ENCODE data around the gene LILRA5.
"Not testable (repeated sequence)": the region's sequence is repeated elsewhere in the genome, so short reads cannot be mapped to it uniquely, and the experiment has no call there.

Gene LILRA5

DNA sequence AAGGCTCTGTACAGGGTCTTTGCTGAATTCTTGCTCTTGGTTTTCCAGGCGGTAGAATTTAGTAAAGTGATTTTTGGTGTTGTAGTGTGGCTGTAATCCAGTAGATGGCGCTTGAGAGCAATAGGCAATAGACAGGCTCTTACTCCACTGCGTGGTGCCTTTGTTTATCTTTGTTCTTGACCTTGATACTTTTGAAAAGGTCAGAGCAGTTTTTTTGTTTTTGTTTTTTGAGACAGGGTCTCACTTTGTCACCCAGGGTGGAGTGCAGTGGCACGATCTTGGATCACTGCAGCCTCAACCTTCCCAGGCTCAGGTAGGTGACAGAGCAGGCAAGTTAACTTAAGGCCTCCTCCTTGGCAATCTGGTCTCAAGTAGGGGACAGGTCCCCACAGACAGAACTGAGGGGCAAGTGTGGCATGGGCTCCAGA, 12.2 kb upstream of the LILRA5 start:
- Mint-ChIP-seq H3K27ac (peak overlapping the region; percentile 54), H3K4me1 (peaks cover 32 to 52% of the 10 kb centered on the region in 2 donors), H3K9me3 (peaks cover 7% of the 10 kb centered on the region in 2 donors), H3K36me3 (peaks cover 10 to 13% of the 10 kb centered on the region in 2 donors), H3K4me3 (no peak overlapping the region), H3K27me3 (peaks cover 0 to 4% of the 10 kb centered on the region in 2 donors)
- peak; percentile 66 to 67 for ATAC-seq (replicated peaks)
- no peak for DNase-seq

DNA sequence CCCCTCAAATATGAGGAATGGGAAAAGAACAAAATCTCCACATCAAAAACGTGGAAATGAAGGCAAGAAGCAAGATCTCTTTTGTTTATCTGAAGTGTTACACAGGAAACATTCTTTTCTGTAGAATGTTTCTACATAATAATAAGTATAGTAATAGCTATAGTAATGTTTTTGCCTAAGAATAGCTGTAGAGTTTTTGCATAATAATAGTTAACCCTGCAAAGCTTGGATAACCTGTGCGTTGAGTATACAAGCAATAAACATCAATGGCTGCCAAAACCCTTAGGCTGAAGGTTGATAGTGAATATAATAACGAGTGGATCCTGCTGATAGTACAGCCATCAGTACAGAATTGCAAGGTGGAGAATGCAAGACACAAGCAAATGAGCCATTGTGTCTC, 11.1 kb upstream of the LILRA5 start:
- ATAC-seq (replicated peaks) (no peak), DNase-seq (no peak)
- peaks cover 34 to 50% of the 10 kb centered on the region in 2 donors for H3K4me1 Mint-ChIP-seq
- peaks cover 10% of the 10 kb centered on the region in 2 donors for H3K36me3 Mint-ChIP-seq
- H3K4me3 Mint-ChIP-seq = no peak overlapping the region
- no peak overlapping the region for H3K27ac Mint-ChIP-seq
- H3K9me3 Mint-ChIP-seq = peaks cover 7% of the 10 kb centered on the region in 2 donors
- H3K27me3 Mint-ChIP-seq = peaks cover 0 to 4% of the 10 kb centered on the region in 2 donors

DNA sequence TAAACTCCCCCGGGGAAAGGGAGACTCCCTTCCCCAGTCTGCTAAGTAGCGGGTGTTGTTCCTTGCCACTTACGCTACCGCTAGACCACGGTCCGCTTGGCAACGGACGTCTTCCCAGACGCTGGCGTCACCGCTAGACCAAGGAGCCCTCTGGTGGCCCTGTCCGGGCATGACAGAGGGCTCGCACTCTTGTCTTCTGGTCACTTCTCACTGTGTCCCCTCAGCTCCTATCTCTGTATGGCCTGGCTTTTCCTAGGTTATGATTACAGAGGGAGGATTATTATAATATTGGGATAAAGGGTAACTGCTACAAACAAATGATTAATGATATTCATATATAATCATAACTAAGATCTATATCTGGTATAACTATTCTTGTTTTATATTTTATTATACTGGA, 10.0 kb upstream of the LILRA5 start:
- not testable (repeated sequence) for H3K27me3 Mint-ChIP-seq; H3K4me3 Mint-ChIP-seq; H3K27ac Mint-ChIP-seq; DNase-seq; H3K9me3 Mint-ChIP-seq; ATAC-seq (replicated peaks); H3K36me3 Mint-ChIP-seq
- peaks cover 27 to 47% of the 10 kb centered on the region in 2 donors for H3K4me1 Mint-ChIP-seq

DNA sequence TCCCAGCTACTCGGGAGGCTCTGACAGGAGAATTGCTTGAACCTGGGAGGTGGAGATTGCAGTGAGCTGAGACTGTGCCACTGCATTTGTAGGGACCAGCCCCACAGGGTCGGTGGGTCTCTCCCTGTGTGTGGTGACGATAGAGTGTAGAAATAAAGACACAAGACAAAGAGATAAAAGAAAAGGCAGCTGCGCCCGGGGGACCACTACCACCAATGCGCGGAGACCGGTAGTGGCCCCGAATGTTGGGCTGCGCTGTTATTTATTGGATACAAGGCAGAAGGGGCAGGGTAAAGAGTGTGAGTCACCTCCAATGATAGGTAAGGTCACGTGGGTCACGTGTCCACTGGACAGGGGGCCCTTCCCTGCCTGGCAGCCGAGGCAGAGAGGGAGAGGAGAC, 9.3 kb upstream of the LILRA5 start:
- H3K9me3 Mint-ChIP-seq; ATAC-seq (replicated peaks); H3K27ac Mint-ChIP-seq; H3K4me3 Mint-ChIP-seq; H3K27me3 Mint-ChIP-seq; H3K36me3 Mint-ChIP-seq; DNase-seq: not testable (repeated sequence)
- peaks cover 27 to 44% of the 10 kb centered on the region in 2 donors for H3K4me1 Mint-ChIP-seq

DNA sequence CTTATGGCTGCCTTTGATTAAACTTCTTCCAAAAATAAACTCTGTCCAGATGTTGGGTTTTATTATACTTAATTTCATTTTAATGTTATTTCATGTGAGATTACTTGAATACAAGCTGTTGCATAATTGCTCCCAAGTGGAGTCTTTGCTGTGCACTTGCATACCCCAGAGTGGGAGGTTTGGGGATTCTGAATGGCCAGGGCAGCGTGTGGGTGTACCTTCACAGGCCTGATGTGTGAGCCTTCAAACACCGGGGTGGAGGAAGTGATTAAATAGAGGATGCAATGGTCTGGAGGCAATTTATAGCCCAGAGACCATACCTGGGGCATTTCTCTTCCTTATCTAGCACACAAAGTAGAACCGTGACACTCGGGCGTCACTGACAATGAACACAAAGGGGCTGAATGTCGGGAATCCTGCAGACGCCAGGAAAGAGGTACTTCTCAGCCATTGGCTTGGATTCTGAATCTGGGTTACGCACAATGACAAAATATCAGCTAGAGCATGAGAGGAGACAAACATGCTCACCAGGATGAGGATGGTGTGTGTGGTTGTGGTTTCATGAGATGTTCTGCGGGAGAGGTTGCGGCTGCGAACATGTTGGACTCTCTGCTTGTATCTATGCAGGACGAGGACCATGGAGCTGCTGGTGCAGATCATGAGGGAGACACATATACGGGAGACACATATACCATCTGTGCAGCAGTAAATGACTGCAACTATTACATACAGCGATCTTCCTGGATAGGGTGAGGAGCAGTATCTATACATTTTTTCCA, 7.1 kb upstream of the LILRA5 start:
- H3K36me3 Mint-ChIP-seq = no peaks in the 10 kb centered on the region
- DNase-seq (no peak), ATAC-seq (replicated peaks) (no peak)
- peaks cover 10 to 14% of the 10 kb centered on the region in 2 donors for H3K27me3 Mint-ChIP-seq
- no peaks in the 10 kb centered on the region for H3K9me3 Mint-ChIP-seq
- H3K4me3 Mint-ChIP-seq = no peak overlapping the region
- no peak overlapping the region for H3K27ac Mint-ChIP-seq
- peaks cover 13 to 22% of the 10 kb centered on the region in 2 donors for H3K4me1 Mint-ChIP-seq

DNA sequence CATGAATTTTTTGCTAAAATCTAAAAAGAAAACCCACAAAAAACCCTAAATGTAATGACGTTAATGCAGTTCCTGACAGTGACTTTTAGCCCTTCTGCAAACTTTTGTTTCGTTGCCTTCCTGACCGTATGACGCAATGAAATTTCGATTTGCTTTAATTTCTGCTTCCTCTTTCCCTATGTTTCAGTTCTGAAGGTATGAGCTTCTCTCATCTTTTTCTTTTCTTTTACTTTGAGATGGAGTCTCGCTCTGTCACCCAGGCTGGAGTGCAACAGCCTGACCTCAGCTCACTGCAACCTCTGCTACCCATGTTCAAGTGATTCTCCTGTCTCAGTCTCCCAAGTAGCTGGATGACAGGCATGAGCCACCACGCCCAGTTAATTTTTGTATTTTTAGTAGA, 6.1 kb upstream of the LILRA5 start:
- Mint-ChIP-seq H3K27me3 (peaks cover 16% of the 10 kb centered on the region in 2 donors), H3K9me3 (no peaks in the 10 kb centered on the region), H3K36me3 (no peaks in the 10 kb centered on the region), H3K4me3 (peak overlapping the region in 1 of 2 donors; percentile 61), H3K4me1 (peaks cover 11 to 18% of the 10 kb centered on the region in 2 donors), H3K27ac (peak overlapping the region; percentile 48)
- ATAC-seq (replicated peaks) = peak; percentile 89 to 91
- peak; percentile 28 for DNase-seq

DNA sequence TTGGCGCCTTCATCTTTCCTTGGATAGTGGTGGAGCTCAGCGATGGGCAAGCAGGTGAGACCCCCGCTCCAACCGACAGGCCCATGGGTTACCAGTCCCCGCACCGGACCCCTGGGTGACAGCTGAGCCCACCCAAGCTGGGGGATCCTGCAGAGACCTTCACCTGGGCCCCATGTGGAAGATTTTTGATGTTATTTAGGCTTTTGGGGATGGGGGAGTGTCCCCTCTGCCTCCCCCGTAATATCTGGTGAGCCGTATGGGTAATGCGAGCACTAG, 4.9 kb upstream of the LILRA5 start:
- Mint-ChIP-seq H3K36me3 (no peaks in the 10 kb centered on the region), H3K4me3 (no peak overlapping the region), H3K4me1 (peaks cover 12 to 29% of the 10 kb centered on the region in 2 donors), H3K9me3 (no peaks in the 10 kb centered on the region), H3K27ac (peak overlapping the region; percentile 37), H3K27me3 (peaks cover 24 to 28% of the 10 kb centered on the region in 2 donors)
- ATAC-seq (replicated peaks) = no peak
- DNase-seq = no peak

DNA sequence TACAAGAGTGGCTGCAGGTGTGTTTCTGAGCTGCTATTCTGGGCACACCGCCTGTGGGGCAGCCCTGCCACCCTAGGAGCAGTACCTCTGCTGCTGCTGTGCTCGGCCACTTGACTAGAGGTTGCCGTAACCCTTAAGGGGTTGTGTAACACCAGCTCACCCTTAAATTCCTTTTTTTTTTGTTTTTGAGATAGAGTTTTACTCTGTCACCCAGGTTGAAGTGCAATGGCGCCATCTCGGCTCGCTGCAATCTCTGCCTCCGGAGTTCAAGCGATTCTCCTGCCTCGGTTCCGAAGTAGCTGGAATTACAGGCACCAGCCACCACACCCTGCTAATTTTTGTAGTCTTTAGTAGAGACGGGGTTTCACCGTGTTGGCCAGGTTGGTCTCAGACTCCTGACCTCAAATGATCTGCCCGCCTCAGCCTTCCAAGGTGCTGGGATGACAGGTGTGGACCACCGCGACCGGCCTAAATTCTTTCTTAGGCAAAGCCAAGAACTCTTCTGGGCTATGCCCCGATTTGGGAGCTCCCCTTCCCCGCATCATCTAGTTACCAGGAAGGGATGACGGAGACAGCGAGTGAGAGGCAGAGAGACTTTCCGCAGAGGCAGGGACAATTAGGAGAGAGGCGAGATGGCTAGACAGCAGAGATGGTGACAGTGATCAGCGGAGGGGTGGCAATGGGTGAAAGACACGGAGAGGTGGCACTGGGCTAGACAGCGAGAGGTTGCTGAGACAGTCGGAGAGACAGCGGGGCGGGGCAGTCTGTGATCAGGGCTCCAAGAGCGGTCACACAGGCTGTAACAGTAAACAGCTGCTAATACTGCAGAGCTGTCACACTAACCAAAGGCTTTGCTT, 4.4 kb upstream of the LILRA5 start:
- ATAC-seq (replicated peaks) = no peak
- no peaks in the 10 kb centered on the region for H3K36me3 Mint-ChIP-seq
- no peaks in the 10 kb centered on the region for H3K9me3 Mint-ChIP-seq
- H3K4me3 Mint-ChIP-seq = no peak overlapping the region
- H3K4me1 Mint-ChIP-seq = peaks cover 17 to 34% of the 10 kb centered on the region in 2 donors
- peaks cover 29 to 34% of the 10 kb centered on the region in 2 donors for H3K27me3 Mint-ChIP-seq
- H3K27ac Mint-ChIP-seq = peak overlapping the region; percentile 21
- no peak for DNase-seq

DNA sequence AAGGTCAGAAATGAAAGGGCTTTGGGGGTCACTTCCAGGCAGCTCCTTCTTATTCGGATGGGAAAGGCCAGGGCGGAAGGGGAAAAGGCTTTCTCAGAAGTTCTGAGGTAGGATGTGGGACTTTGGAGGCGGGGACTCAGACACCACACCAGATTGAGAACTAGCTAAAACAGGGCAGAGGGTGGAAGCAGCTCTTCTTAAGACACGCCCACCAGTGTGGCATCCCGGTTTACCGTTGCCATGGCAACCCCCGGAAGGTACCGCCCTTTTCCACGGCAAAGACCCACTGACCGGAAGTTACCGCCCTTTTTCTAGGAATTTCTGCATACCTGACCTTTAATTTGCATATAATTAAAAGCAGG, 3.8 kb upstream of the LILRA5 start:
- H3K27ac Mint-ChIP-seq = no peak overlapping the region
- peaks cover 35 to 39% of the 10 kb centered on the region in 2 donors for H3K27me3 Mint-ChIP-seq
- no peak for DNase-seq
- ATAC-seq (replicated peaks) = no peak
- H3K36me3 Mint-ChIP-seq = no peaks in the 10 kb centered on the region
- peaks cover 20 to 40% of the 10 kb centered on the region in 2 donors for H3K4me1 Mint-ChIP-seq
- H3K9me3 Mint-ChIP-seq = no peaks in the 10 kb centered on the region
- no peak overlapping the region for H3K4me3 Mint-ChIP-seq

DNA sequence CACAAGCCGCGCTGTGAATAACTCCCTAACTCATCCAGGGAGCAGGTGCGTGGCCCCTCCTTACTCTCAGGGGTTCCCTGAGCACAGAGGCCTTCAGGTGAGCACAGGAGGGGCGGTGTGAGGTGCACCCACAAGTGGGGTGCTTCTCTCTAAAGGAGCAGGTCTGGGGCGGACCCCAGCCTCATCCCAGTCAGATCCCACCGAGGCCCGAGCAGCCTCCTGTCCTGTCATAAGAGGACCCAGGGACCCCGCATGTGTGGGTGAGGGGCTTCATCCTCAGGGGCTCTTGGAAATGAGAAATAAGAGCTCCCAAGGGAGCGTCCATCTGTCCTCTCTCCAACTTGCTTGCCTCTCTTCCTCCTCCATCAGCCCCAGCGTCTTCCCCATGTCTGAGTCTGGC, 3.0 kb upstream of the LILRA5 start:
- H3K4me1 Mint-ChIP-seq = peaks cover 20 to 35% of the 10 kb centered on the region in 2 donors
- DNase-seq = no peak
- no peaks in the 10 kb centered on the region for H3K9me3 Mint-ChIP-seq
- H3K36me3 Mint-ChIP-seq = no peaks in the 10 kb centered on the region
- H3K27ac Mint-ChIP-seq = no peak overlapping the region
- no peak overlapping the region for H3K4me3 Mint-ChIP-seq
- H3K27me3 Mint-ChIP-seq = peaks cover 40 to 42% of the 10 kb centered on the region in 2 donors
- no peak for ATAC-seq (replicated peaks)

DNA sequence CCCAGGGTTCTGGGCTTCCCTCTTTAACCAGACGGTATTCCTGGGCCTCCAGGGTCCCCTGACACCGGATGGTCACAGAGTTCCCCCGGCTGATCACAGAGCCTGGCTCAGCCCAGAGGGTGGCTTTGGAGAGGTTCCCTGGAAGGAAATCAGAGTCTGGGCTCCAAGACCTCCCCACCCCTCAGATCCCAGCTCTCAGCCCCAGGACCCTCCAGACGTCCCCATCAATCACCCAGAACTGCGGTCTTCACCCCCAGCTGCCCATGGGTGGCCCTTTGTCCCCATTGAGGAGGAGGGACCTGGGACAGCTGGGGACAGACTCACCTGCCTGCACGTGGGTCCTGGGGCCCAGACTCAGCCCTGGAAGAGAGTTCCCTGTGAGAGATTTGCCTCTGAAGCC, 955 bp downstream of the LILRA5 start:
- no peak for DNase-seq
- peaks cover 57 to 63% of the 10 kb centered on the region in 2 donors for H3K27me3 Mint-ChIP-seq
- no peak overlapping the region for H3K4me3 Mint-ChIP-seq
- no peaks in the 10 kb centered on the region for H3K9me3 Mint-ChIP-seq
- peak in 1 of 2 donors; percentile 9 for ATAC-seq (replicated peaks)
- no peaks in the 10 kb centered on the region for H3K36me3 Mint-ChIP-seq
- peaks cover 8 to 21% of the 10 kb centered on the region in 2 donors for H3K4me1 Mint-ChIP-seq
- no peak overlapping the region for H3K27ac Mint-ChIP-seq

DNA sequence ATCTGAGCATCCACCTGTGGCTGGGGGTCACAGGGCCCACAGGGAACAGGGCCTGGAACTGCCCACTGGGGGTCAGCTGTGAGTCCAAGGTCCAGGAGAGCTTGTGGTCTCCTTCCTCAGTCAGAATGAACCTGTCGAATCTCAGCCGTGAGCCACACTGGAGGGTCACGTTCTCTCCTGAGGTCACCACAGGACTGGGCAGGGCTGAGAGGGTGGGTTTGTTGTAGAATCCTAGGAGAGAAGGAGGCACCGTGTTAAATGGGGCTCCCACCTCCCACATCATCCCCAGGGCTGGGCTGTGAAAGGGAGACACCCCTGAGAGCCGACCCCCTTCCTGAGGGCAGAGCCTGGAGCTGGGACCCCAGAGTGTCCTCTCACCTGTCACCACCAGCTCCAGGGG, 1.5 kb downstream of the LILRA5 start:
- DNase-seq (no peak), ATAC-seq (replicated peaks) (no peak)
- H3K9me3 Mint-ChIP-seq = no peaks in the 10 kb centered on the region
- H3K27me3 Mint-ChIP-seq = peaks cover 61 to 65% of the 10 kb centered on the region in 2 donors
- H3K4me1 Mint-ChIP-seq = peaks cover 8 to 21% of the 10 kb centered on the region in 2 donors
- H3K27ac Mint-ChIP-seq = no peak overlapping the region
- H3K36me3 Mint-ChIP-seq = no peaks in the 10 kb centered on the region
- H3K4me3 Mint-ChIP-seq = no peak overlapping the region

DNA sequence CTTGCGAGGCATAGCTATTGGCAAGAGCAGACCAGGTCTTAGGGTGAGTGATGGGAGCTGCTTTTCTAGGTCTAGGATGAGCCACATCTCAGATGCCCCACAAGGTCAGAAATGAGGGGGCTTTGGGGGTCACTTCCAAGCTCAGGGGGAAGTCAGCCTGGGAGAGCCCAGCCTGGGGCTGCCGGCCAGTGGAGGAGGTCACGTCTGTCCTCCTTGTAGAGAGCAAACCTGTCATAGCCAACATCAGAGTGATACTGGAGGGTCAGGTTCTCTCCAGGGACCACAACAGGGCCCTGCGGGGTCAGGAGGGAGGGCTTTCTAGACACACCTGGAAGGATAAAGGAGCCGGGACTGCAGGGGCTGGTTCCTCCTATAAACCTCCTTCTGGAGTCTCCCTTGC, 2.4 kb downstream of the LILRA5 start:
- Mint-ChIP-seq H3K27ac (no peak overlapping the region), H3K27me3 (peaks cover 62 to 67% of the 10 kb centered on the region in 2 donors), H3K36me3 (no peaks in the 10 kb centered on the region), H3K4me3 (no peak overlapping the region), H3K9me3 (no peaks in the 10 kb centered on the region), H3K4me1 (peaks cover 8 to 21% of the 10 kb centered on the region in 2 donors)
- no peak for ATAC-seq (replicated peaks)
- no peak for DNase-seq

DNA sequence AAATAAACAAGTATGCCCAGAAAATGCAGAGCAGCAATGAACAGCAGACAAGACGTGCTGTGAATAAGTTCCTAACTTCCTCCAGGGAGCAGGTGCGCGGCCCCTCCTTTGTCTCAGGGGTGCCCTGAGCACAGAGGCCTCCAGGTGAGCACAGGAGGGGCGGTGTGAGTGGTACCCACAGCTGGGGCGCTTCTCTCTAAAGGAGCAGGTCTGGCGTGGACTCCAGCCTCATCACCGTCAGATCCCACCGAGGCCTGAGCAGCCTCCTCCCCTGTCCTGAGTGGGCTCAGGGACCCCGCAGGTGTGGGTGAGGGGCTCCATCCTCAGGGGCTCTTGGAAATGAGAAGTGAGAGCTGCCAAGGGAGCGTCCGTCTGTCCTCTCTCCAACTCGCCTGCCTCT, 3.2 kb downstream of the LILRA5 start:
- DNase-seq (no peak), ATAC-seq (replicated peaks) (no peak)
- peaks cover 1 to 3% of the 10 kb centered on the region in 2 donors for H3K9me3 Mint-ChIP-seq
- H3K27ac Mint-ChIP-seq = no peak overlapping the region
- peaks cover 70 to 74% of the 10 kb centered on the region in 2 donors for H3K27me3 Mint-ChIP-seq
- H3K4me1 Mint-ChIP-seq = peaks cover 11 to 26% of the 10 kb centered on the region in 2 donors
- H3K36me3 Mint-ChIP-seq = no peaks in the 10 kb centered on the region
- no peak overlapping the region for H3K4me3 Mint-ChIP-seq
